Measurements from ENCODE around the gene ZNF227.
"Not testable (repeated sequence)": the region's sequence is repeated elsewhere in the genome, so short reads cannot be mapped to it uniquely, and the experiment has no call there.

The ZNF227 gene

DNA sequence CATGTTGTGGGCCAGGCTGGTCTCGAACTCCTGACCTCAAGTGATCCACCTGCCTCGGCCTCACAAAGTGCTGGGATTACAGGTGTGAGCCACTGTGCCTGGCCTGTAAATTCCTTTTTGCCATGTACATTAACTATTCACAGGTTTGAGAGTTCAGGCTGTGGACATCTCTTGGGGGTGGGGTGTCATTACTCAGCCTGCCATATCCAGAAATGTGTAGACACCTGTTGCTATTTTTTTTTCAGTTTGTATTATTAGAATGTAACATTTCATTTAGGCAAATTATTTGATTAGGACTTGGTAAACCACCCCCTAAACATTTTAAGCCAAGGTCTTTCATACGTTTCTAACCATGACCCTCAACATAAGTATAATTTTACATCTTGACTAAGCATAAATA is 20.5 kb downstream of the ZNF227 start:
- no peak overlapping the region for H3K27ac ChIP-seq (ENCODE audit: insufficient read depth, low read depth, low read length, poor library complexity, severe bottlenecking)
- 91 to 92% methylated on average over 2 of the region's 3 CpGs for WGBS, 2 experiments
- no peak overlapping the region for H3K4me3 ChIP-seq (ENCODE audit: insufficient read depth, low read depth, low read length)
- no peaks in the 10 kb centered on the region for H3K27me3 ChIP-seq (ENCODE audit: control insufficient read depth, insufficient read depth, low read length, poor library complexity, severe bottlenecking)
- no peaks in the 10 kb centered on the region for H3K4me1 ChIP-seq (ENCODE audit: control insufficient read depth, insufficient read depth, low read length)
- H3K36me3 ChIP-seq (ENCODE audit: control insufficient read depth, insufficient read depth, low read length), result peaks cover 77% of the 10 kb centered on the region
- no peaks in the 10 kb centered on the region for H3K9me3 ChIP-seq (ENCODE audit: control insufficient read depth, low read length)

DNA sequence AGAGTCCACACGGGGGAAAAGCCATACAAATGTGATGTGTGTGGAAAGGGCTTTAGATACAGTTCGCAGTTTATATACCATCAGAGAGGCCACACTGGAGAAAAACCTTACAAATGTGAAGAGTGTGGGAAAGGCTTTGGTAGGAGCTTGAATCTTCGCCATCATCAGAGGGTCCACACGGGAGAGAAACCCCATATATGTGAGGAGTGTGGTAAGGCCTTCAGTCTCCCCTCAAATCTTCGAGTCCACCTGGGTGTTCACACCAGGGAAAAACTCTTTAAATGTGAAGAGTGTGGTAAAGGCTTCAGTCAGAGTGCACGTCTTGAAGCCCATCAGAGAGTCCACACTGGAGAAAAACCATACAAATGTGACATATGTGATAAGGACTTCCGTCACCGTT is 24.1 kb downstream of the ZNF227 start:
- WGBS, 2 experiments, result 97 to 98% methylated on average over 8 of the region's 8 CpGs
- H3K4me3 ChIP-seq (ENCODE audit: insufficient read depth, low read depth, low read length), result no peak overlapping the region
- no peaks in the 10 kb centered on the region for H3K27me3 ChIP-seq (ENCODE audit: control insufficient read depth, insufficient read depth, low read length, poor library complexity, severe bottlenecking)
- H3K9me3 ChIP-seq (ENCODE audit: control insufficient read depth, low read length), result no peaks in the 10 kb centered on the region
- peaks cover 57% of the 10 kb centered on the region for H3K36me3 ChIP-seq (ENCODE audit: control insufficient read depth, insufficient read depth, low read length)
- no peak overlapping the region for H3K27ac ChIP-seq (ENCODE audit: insufficient read depth, low read depth, low read length, poor library complexity, severe bottlenecking)
- no peaks in the 10 kb centered on the region for H3K4me1 ChIP-seq (ENCODE audit: control insufficient read depth, insufficient read depth, low read length)

DNA sequence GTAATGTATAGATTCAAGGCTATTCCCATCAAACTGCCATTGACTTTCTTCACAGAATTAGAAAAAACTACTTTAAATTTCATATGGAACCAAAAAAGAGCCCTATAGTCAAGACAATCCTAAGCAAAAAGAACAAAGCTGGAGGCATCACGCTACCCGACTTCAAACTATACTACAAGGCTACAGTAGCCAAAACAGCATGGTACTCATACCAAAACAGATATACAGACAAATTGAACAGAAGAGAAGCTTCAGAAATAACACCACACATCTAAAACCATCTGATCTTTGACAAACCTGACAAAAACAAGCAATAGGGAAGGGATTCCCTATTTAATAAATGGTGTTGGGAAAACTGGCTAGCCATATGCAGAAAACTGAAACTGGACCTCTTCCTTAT is 40.0 kb downstream of the ZNF227 start:
- not testable (repeated sequence) for H3K9me3 ChIP-seq (ENCODE audit: control insufficient read depth, low read length); H3K27ac ChIP-seq (ENCODE audit: insufficient read depth, low read depth, low read length, poor library complexity, severe bottlenecking); H3K36me3 ChIP-seq (ENCODE audit: control insufficient read depth, insufficient read depth, low read length); H3K4me1 ChIP-seq (ENCODE audit: control insufficient read depth, insufficient read depth, low read length); H3K4me3 ChIP-seq (ENCODE audit: insufficient read depth, low read depth, low read length); H3K27me3 ChIP-seq (ENCODE audit: control insufficient read depth, insufficient read depth, low read length, poor library complexity, severe bottlenecking)
- 90 to 94% methylated on average over 2 of the region's 2 CpGs for WGBS, 2 experiments

DNA sequence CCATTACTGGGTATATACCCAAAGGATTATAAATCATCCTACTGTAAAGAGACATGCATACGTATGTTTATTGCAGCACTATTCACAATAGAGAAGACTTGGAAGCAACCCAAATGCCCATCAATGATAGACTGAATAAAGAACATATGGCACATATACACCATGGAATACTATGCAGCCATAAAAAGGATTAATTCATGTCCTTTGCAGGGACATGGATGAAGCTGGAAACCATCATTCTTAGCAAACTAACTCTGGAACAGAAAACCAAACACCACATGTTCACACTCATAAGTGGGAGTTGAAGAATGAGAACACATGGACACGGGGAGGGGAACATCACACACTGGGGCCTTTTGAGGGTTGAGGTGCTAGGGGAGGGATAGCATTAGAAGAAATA is 41.1 kb downstream of the ZNF227 start:
- not testable (repeated sequence) for H3K4me3 ChIP-seq (ENCODE audit: insufficient read depth, low read depth, low read length); H3K4me1 ChIP-seq (ENCODE audit: control insufficient read depth, insufficient read depth, low read length); H3K27me3 ChIP-seq (ENCODE audit: control insufficient read depth, insufficient read depth, low read length, poor library complexity, severe bottlenecking); H3K27ac ChIP-seq (ENCODE audit: insufficient read depth, low read depth, low read length, poor library complexity, severe bottlenecking); H3K9me3 ChIP-seq (ENCODE audit: control insufficient read depth, low read length); H3K36me3 ChIP-seq (ENCODE audit: control insufficient read depth, insufficient read depth, low read length)
- WGBS, 2 experiments, result 91 to 96% methylated on average over 2 of the region's 2 CpGs

DNA sequence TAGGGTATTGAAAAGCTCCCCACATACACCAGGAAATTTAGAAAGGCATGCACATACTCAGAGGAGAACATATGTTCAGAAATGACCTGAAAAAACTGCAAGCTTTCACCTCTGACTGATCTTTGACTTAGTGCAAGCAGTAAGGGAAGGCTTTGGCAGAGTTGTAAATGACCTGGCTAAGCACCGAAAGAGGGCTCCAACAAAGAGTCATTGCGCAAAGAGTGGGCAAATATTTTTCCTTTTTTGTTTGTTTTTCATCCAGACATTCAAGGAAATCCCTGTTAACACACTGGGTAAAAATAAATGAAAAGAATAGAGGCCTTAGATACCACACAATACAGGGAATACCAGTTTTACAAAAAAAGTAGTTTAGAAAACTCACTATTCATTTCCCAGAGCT is 42.2 kb downstream of the ZNF227 start:
- Histone ChIP-seq H3K9me3 (ENCODE audit: control insufficient read depth, low read length) (no peaks in the 10 kb centered on the region), H3K4me1 (ENCODE audit: control insufficient read depth, insufficient read depth, low read length) (no peaks in the 10 kb centered on the region), H3K4me3 (ENCODE audit: insufficient read depth, low read depth, low read length) (no peak overlapping the region), H3K27me3 (ENCODE audit: control insufficient read depth, insufficient read depth, low read length, poor library complexity, severe bottlenecking) (no peaks in the 10 kb centered on the region), H3K36me3 (ENCODE audit: control insufficient read depth, insufficient read depth, low read length) (no peaks in the 10 kb centered on the region), H3K27ac (ENCODE audit: insufficient read depth, low read depth, low read length, poor library complexity, severe bottlenecking) (no peak overlapping the region)
- WGBS, 2 experiments, result 92 to 96% methylated on average over 2 of the region's 2 CpGs

DNA sequence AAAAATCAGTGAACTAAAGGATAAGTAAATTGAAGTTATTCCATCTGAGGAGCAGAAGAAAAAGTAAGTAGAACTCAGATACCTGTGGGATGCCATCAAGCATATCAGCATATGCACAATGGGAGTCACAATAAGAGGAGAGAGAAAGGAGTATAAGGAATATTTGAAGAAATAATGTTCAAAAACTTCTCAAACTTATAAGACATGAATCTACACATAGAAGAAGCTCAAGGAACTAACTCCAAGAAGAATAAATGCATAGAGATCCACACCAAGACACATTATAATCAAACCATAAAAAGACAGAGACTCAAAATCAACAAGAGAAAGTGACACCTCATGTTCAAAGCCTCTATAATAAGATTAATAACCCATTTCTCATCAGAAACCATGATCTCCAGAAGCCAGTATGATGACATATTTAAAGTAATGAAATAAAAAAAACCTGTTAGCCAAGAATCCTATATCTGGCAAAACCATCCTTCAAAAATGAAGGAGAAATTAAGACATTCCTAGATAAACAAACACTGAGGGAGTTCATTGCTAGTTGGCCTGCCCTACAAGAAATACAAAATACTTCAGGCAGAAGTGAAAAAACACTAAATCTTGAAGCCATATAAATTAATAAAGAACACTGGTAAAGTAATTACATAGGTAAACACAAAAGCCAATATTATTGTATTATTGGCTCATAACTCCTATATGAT is 43.5 kb downstream of the ZNF227 start:
- no peaks in the 10 kb centered on the region for H3K9me3 ChIP-seq (ENCODE audit: control insufficient read depth, low read length)
- H3K27ac ChIP-seq (ENCODE audit: insufficient read depth, low read depth, low read length, poor library complexity, severe bottlenecking), result no peak overlapping the region
- H3K27me3 ChIP-seq (ENCODE audit: control insufficient read depth, insufficient read depth, low read length, poor library complexity, severe bottlenecking), result no peaks in the 10 kb centered on the region
- H3K36me3 ChIP-seq (ENCODE audit: control insufficient read depth, insufficient read depth, low read length), result no peaks in the 10 kb centered on the region
- H3K4me3 ChIP-seq (ENCODE audit: insufficient read depth, low read depth, low read length), result no peak overlapping the region
- H3K4me1 ChIP-seq (ENCODE audit: control insufficient read depth, insufficient read depth, low read length), result no peaks in the 10 kb centered on the region

DNA sequence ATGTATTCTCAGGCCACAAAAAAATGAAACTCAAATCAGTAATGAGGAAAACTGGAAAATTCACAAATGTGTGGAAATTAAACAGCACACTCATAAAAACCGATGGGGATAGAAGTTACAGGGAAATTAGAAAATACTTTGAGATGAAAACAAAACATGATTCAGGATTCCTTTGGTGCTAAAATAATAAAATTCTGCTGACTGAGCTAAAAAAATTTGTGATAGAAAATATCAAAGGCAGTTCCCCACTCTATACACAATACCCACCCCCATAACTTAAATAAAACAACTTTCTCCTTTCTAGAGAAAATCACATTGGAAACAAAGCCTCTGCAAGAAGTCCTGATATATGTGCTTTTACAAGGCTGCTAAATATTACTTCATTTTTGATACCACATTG is 45.8 kb downstream of the ZNF227 start:
- H3K4me3 ChIP-seq (ENCODE audit: insufficient read depth, low read depth, low read length), result no peak overlapping the region
- H3K27me3 ChIP-seq (ENCODE audit: control insufficient read depth, insufficient read depth, low read length, poor library complexity, severe bottlenecking), result no peaks in the 10 kb centered on the region
- H3K9me3 ChIP-seq (ENCODE audit: control insufficient read depth, low read length), result no peaks in the 10 kb centered on the region
- H3K4me1 ChIP-seq (ENCODE audit: control insufficient read depth, insufficient read depth, low read length), result no peaks in the 10 kb centered on the region
- 92 to 100% methylated on average over 1 of the region's 1 CpG for WGBS, 2 experiments
- no peaks in the 10 kb centered on the region for H3K36me3 ChIP-seq (ENCODE audit: control insufficient read depth, insufficient read depth, low read length)
- no peak overlapping the region for H3K27ac ChIP-seq (ENCODE audit: insufficient read depth, low read depth, low read length, poor library complexity, severe bottlenecking)

DNA sequence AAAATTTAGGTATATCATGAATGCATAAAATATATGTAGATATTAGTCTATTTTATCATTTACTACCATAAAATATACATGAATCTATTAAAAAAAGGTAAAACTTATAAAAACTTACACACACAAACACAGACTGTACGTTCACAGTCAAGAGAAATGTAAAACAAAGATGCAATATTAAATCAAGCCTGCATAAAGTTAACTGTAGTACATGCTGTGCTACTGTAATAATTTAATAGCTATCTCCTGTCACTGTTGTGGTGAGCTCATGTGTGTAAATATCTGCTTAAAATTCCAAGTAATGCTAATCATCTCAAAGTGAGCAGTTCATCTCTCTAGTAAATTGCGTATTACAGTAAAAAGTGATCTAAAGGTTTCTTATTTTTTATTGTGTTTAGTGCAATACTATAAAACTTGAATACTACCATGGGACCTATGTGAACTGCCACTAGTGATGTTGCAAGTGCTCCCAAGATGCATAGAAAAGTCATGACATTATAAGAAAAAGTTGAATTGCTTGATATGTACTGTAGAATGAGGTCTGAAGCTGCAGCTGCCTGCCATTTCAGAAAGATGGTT is 46.6 kb downstream of the ZNF227 start:
- 100% methylated on average over 2 of the region's 2 CpGs; no CpG with 5 or more reads in 1 of the 2 experiments for WGBS, 2 experiments
- no peaks in the 10 kb centered on the region for H3K9me3 ChIP-seq (ENCODE audit: control insufficient read depth, low read length)
- no peak overlapping the region for H3K27ac ChIP-seq (ENCODE audit: insufficient read depth, low read depth, low read length, poor library complexity, severe bottlenecking)
- no peaks in the 10 kb centered on the region for H3K4me1 ChIP-seq (ENCODE audit: control insufficient read depth, insufficient read depth, low read length)
- H3K4me3 ChIP-seq (ENCODE audit: insufficient read depth, low read depth, low read length), result no peak overlapping the region
- H3K27me3 ChIP-seq (ENCODE audit: control insufficient read depth, insufficient read depth, low read length, poor library complexity, severe bottlenecking), result no peaks in the 10 kb centered on the region
- no peaks in the 10 kb centered on the region for H3K36me3 ChIP-seq (ENCODE audit: control insufficient read depth, insufficient read depth, low read length)

DNA sequence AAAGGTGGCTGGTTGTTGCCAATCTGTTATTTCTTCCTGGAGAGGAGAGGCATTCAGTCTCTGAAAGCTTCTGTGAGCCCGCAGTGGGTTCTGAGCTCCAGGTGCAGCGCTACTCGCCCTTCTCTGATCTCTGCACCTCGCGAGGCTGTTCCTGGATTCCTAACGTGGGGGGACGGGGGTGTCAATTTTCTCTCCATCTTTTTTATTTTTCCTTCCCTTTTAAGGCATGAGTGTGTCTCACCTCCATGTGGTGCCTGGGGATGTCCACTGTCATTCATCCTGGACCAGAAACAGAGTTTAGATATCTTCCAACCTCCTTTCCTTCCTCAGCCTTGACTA is 48.0 kb downstream of the ZNF227 start:
- WGBS, 2 experiments, result 49 to 52% methylated on average over 7 of the region's 7 CpGs
- no peaks in the 10 kb centered on the region for H3K4me1 ChIP-seq (ENCODE audit: control insufficient read depth, insufficient read depth, low read length)
- no peaks in the 10 kb centered on the region for H3K36me3 ChIP-seq (ENCODE audit: control insufficient read depth, insufficient read depth, low read length)
- H3K27me3 ChIP-seq (ENCODE audit: control insufficient read depth, insufficient read depth, low read length, poor library complexity, severe bottlenecking), result no peaks in the 10 kb centered on the region
- no peak overlapping the region for H3K27ac ChIP-seq (ENCODE audit: insufficient read depth, low read depth, low read length, poor library complexity, severe bottlenecking)
- no peaks in the 10 kb centered on the region for H3K9me3 ChIP-seq (ENCODE audit: control insufficient read depth, low read length)
- H3K4me3 ChIP-seq (ENCODE audit: insufficient read depth, low read depth, low read length), result peak overlapping the region; percentile 24

DNA sequence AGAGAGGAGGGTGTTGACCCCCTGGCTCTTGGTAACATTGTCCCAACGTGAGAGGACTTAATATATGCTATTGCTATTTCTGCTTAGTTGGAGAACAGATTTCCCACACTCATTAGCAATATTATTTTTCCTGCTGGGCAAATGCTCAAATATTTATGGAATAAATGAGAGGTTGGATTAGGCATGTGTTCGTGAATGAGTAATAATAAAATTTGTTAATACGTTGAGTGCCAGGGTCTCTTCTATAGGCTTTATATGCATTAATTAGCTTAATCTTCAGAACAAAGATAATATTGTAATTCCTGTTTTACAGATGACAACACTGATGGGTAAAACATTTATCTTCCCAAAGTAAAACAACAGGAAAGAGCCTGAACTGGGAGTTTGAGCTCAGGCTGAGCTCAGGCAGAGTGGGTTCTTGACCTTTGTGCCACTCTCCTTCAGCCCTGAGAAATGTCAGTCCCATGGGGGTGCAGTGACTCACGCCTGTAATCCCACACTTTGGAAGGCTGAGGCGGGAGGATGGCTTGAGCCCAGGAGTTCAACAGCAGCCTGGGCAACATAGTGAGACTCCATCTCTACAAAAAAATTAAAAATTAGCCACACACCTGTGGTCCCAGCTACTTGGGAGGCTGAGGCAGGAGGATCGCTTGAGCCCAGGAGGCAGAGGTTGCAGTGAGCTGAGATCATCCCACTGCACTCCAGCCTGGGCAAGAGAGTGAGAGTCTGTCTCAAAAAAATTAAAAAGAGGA is 48.5 kb downstream of the ZNF227 start:
- no peaks in the 10 kb centered on the region for H3K27me3 ChIP-seq (ENCODE audit: control insufficient read depth, insufficient read depth, low read length, poor library complexity, severe bottlenecking)
- no peaks in the 10 kb centered on the region for H3K9me3 ChIP-seq (ENCODE audit: control insufficient read depth, low read length)
- no peaks in the 10 kb centered on the region for H3K36me3 ChIP-seq (ENCODE audit: control insufficient read depth, insufficient read depth, low read length)
- no peak overlapping the region for H3K4me3 ChIP-seq (ENCODE audit: insufficient read depth, low read depth, low read length)
- WGBS, 2 experiments, result 90 to 96% methylated on average over 4 to 5 of the region's 6 CpGs
- H3K27ac ChIP-seq (ENCODE audit: insufficient read depth, low read depth, low read length, poor library complexity, severe bottlenecking), result no peak overlapping the region
- H3K4me1 ChIP-seq (ENCODE audit: control insufficient read depth, insufficient read depth, low read length), result no peaks in the 10 kb centered on the region

Data from ectodermal cell (in vitro differentiated cells).